Measurements from ENCODE around the gene KIAA1958.

KIAA1958 gene

GRCh38 chr9:112520656-112521055 is 34.0 kb downstream of the KIAA1958 start:
- Histone ChIP-seq H2AFZ (ENCODE audit: low read depth, low read length) (no peak overlapping the region), H3K9me3 (ENCODE audit: control insufficient read depth, low read length) (no peaks in the 10 kb centered on the region)
- WGBS: no CpG with 5 or more reads among the region's 3 CpGs

GRCh38 chr9:112526973-112527372 is 40.3 kb downstream of the KIAA1958 start:
- Histone ChIP-seq H3K18ac (ENCODE audit: low read depth in 1 of 2, low read length in 2 of 2) (no peak overlapping the region), H2BK120ac (ENCODE audit: low read depth, low read length) (no peak overlapping the region), H3K23ac (ENCODE audit: low read length in 2 of 2) (no peak overlapping the region), H3K27ac (ENCODE audit: low read length, poor library complexity, severe bottlenecking) (no peak overlapping the region), H2BK12ac (ENCODE audit: low read length in 2 of 2) (no peak overlapping the region), H3K9me3 (ENCODE audit: control insufficient read depth, low read length) (no peaks in the 10 kb centered on the region), H2BK15ac (ENCODE audit: low read depth, poor library complexity, severe bottlenecking) (no peak overlapping the region), H3K4me1 (ENCODE audit: control insufficient read depth, insufficient read depth, low read depth, low read length) (peaks cover 7% of the 10 kb centered on the region), H2AFZ (ENCODE audit: low read depth, low read length) (no peak overlapping the region), H2BK5ac (ENCODE audit: low read depth, low read length, poor library complexity, severe bottlenecking) (no peak overlapping the region), H3K4me3 (ENCODE audit: insufficient read depth in 1 of 2, low read depth in 1 of 2, low read length in 2 of 2) (no peak overlapping the region), H3K14ac (ENCODE audit: low read length in 2 of 2) (no peak overlapping the region), H3K36me3 (ENCODE audit: control insufficient read depth in 1 of 2, insufficient read depth in 2 of 2, low read depth in 1 of 2, low read length in 2 of 2) (no peaks in the 10 kb centered on the region), H3K4me2 (ENCODE audit: low read length, poor library complexity, severe bottlenecking) (no peak overlapping the region), H4K8ac (ENCODE audit: low read length) (no peak overlapping the region), H3K79me1 (replicated peaks; ENCODE audit: low read length, poor library complexity, severe bottlenecking) (peaks cover 19% of the 10 kb centered on the region), H3K9ac (ENCODE audit: low read length) (no peak overlapping the region), H3K27me3 (ENCODE audit: control insufficient read depth in 1 of 2, insufficient read depth in 1 of 2, low read length in 2 of 2) (no peaks in the 10 kb centered on the region), H4K91ac (ENCODE audit: low read length) (no peak overlapping the region), H3K4ac (ENCODE audit: low read depth in 1 of 2, low read length in 2 of 2) (no peak overlapping the region), H2AK5ac (ENCODE audit: low read length, severe bottlenecking) (no peak overlapping the region)
- no peak for DNase-seq
- no CpG with 5 or more reads among the region's 1 CpG for WGBS

More at GRCh38 chr9:112520656-112521055, 34.0 kb downstream of the KIAA1958 start:
- Histone ChIP-seq H3K4me2 (ENCODE audit: low read length, poor library complexity, severe bottlenecking) (no peak overlapping the region), H4K91ac (ENCODE audit: low read length) (no peak overlapping the region), H3K14ac (ENCODE audit: low read length in 2 of 2) (no peak overlapping the region), H3K36me3 (ENCODE audit: control insufficient read depth in 1 of 2, insufficient read depth in 2 of 2, low read depth in 1 of 2, low read length in 2 of 2) (no peaks in the 10 kb centered on the region), H2BK15ac (ENCODE audit: low read depth, poor library complexity, severe bottlenecking) (no peak overlapping the region), H2BK120ac (ENCODE audit: low read depth, low read length) (no peak overlapping the region), H3K27ac (ENCODE audit: low read length, poor library complexity, severe bottlenecking) (no peak overlapping the region), H3K23ac (ENCODE audit: low read length in 2 of 2) (no peak overlapping the region), H3K9ac (ENCODE audit: low read length) (no peak overlapping the region), H3K27me3 (ENCODE audit: control insufficient read depth in 1 of 2, insufficient read depth in 1 of 2, low read length in 2 of 2) (no peaks in the 10 kb centered on the region), H3K4me3 (ENCODE audit: insufficient read depth in 1 of 2, low read depth in 1 of 2, low read length in 2 of 2) (no peak overlapping the region), H3K18ac (ENCODE audit: low read depth in 1 of 2, low read length in 2 of 2) (no peak overlapping the region), H4K8ac (ENCODE audit: low read length) (no peak overlapping the region), H3K4me1 (ENCODE audit: control insufficient read depth, insufficient read depth, low read depth, low read length) (no peaks in the 10 kb centered on the region), H3K4ac (ENCODE audit: low read depth in 1 of 2, low read length in 2 of 2) (no peak overlapping the region), H2AK5ac (ENCODE audit: low read length, severe bottlenecking) (no peak overlapping the region), H2BK5ac (ENCODE audit: low read depth, low read length, poor library complexity, severe bottlenecking) (no peak overlapping the region), H3K79me1 (replicated peaks; ENCODE audit: low read length, poor library complexity, severe bottlenecking) (peaks cover 12% of the 10 kb centered on the region), H2BK12ac (ENCODE audit: low read length in 2 of 2) (no peak overlapping the region)
- DNase-seq: no peak

- H2BK5ac ChIP-seq (ENCODE audit: low read depth, low read length, poor library complexity, severe bottlenecking): no peak overlapping the region
- no peaks in the 10 kb centered on the region for H3K36me3 ChIP-seq (ENCODE audit: control insufficient read depth in 1 of 2, insufficient read depth in 2 of 2, low read depth in 1 of 2, low read length in 2 of 2)
- no peak overlapping the region for H4K8ac ChIP-seq (ENCODE audit: low read length)
- no peaks in the 10 kb centered on the region for H3K27me3 ChIP-seq (ENCODE audit: control insufficient read depth in 1 of 2, insufficient read depth in 1 of 2, low read length in 2 of 2)
- no peak overlapping the region for H2AK5ac ChIP-seq (ENCODE audit: low read length, severe bottlenecking)
- no peaks in the 10 kb centered on the region for H3K9me3 ChIP-seq (ENCODE audit: control insufficient read depth, low read length)
- H3K14ac ChIP-seq (ENCODE audit: low read length in 2 of 2): no peak overlapping the region
- peaks cover 7% of the 10 kb centered on the region for H3K4me1 ChIP-seq (ENCODE audit: control insufficient read depth, insufficient read depth, low read depth, low read length)
- no peak overlapping the region for H2BK15ac ChIP-seq (ENCODE audit: low read depth, poor library complexity, severe bottlenecking)
- no peak overlapping the region for H2BK120ac ChIP-seq (ENCODE audit: low read depth, low read length)
- peaks cover 11% of the 10 kb centered on the region for H3K79me1 ChIP-seq (replicated peaks; ENCODE audit: low read length, poor library complexity, severe bottlenecking)
- H3K23ac ChIP-seq (ENCODE audit: low read length in 2 of 2): peak overlapping the region in 1 of 2 experiments; percentile 46
- no peak overlapping the region for H2BK12ac ChIP-seq (ENCODE audit: low read length in 2 of 2)
- 95% methylated on average over 2 of the region's 2 CpGs for WGBS
- H3K27ac ChIP-seq (ENCODE audit: low read length, poor library complexity, severe bottlenecking): no peak overlapping the region
- H2AFZ ChIP-seq (ENCODE audit: low read depth, low read length): no peak overlapping the region
- H3K9ac ChIP-seq (ENCODE audit: low read length): no peak overlapping the region
- H3K4me3 ChIP-seq (ENCODE audit: insufficient read depth in 1 of 2, low read depth in 1 of 2, low read length in 2 of 2): no peak overlapping the region
- no peak overlapping the region for H3K4me2 ChIP-seq (ENCODE audit: low read length, poor library complexity, severe bottlenecking)
- no peak overlapping the region for H3K18ac ChIP-seq (ENCODE audit: low read depth in 1 of 2, low read length in 2 of 2)
- no peak overlapping the region for H4K91ac ChIP-seq (ENCODE audit: low read length)
- H3K4ac ChIP-seq (ENCODE audit: low read depth in 1 of 2, low read length in 2 of 2): no peak overlapping the region
- no peak for DNase-seq
Observed at GRCh38 chr9:112527959-112528358, 41.3 kb downstream of the KIAA1958 start.

- no peak overlapping the region for H3K4me3 ChIP-seq (ENCODE audit: insufficient read depth in 1 of 2, low read depth in 1 of 2, low read length in 2 of 2)
- no peak overlapping the region for H4K91ac ChIP-seq (ENCODE audit: low read length)
- H2AK5ac ChIP-seq (ENCODE audit: low read length, severe bottlenecking): no peak overlapping the region
- H3K27me3 ChIP-seq (ENCODE audit: control insufficient read depth in 1 of 2, insufficient read depth in 1 of 2, low read length in 2 of 2): no peaks in the 10 kb centered on the region
- H2BK5ac ChIP-seq (ENCODE audit: low read depth, low read length, poor library complexity, severe bottlenecking): no peak overlapping the region
- H3K9me3 ChIP-seq (ENCODE audit: control insufficient read depth, low read length): no peaks in the 10 kb centered on the region
- no peak overlapping the region for H3K4ac ChIP-seq (ENCODE audit: low read depth in 1 of 2, low read length in 2 of 2)
- no peaks in the 10 kb centered on the region for H3K36me3 ChIP-seq (ENCODE audit: control insufficient read depth in 1 of 2, insufficient read depth in 2 of 2, low read depth in 1 of 2, low read length in 2 of 2)
- H2AFZ ChIP-seq (ENCODE audit: low read depth, low read length): no peak overlapping the region
- H3K79me1 ChIP-seq (replicated peaks; ENCODE audit: low read length, poor library complexity, severe bottlenecking): peaks cover 16% of the 10 kb centered on the region
- H3K4me2 ChIP-seq (ENCODE audit: low read length, poor library complexity, severe bottlenecking): no peak overlapping the region
- WGBS: no CpG with 5 or more reads among the region's 2 CpGs
- no peak overlapping the region for H3K23ac ChIP-seq (ENCODE audit: low read length in 2 of 2)
- peaks cover 7% of the 10 kb centered on the region for H3K4me1 ChIP-seq (ENCODE audit: control insufficient read depth, insufficient read depth, low read depth, low read length)
- no peak for DNase-seq
- H3K9ac ChIP-seq (ENCODE audit: low read length): no peak overlapping the region
- no peak overlapping the region for H3K27ac ChIP-seq (ENCODE audit: low read length, poor library complexity, severe bottlenecking)
- no peak overlapping the region for H2BK15ac ChIP-seq (ENCODE audit: low read depth, poor library complexity, severe bottlenecking)
- no peak overlapping the region for H3K14ac ChIP-seq (ENCODE audit: low read length in 2 of 2)
- no peak overlapping the region for H4K8ac ChIP-seq (ENCODE audit: low read length)
- no peak overlapping the region for H2BK12ac ChIP-seq (ENCODE audit: low read length in 2 of 2)
- no peak overlapping the region for H3K18ac ChIP-seq (ENCODE audit: low read depth in 1 of 2, low read length in 2 of 2)
- no peak overlapping the region for H2BK120ac ChIP-seq (ENCODE audit: low read depth, low read length)
Observed at GRCh38 chr9:112529316-112529715, 42.7 kb downstream of the KIAA1958 start.

Data from mesenchymal stem cell (in vitro differentiated cells and primary cell).